GM12801 (cell line): Measurements from ENCODE around the gene GADD45A.

ENCODE experiments used
- CTCF ChIP-seq: IDR thresholded peaks from one replicate; pipeline ENCODE4 v1.5.1; 2011; ENCODE audit warnings: control low read depth; ENCODE audit not compliant: insufficient read length; ENCODE audit errors: extremely low read depth

The GADD45A gene

GRCh38 chr1:67647036-67647798, 37.8 kb upstream of the GADD45A start:
- no peak for TF ChIP-seq CTCF

- no peak for TF ChIP-seq CTCF
Observed at GRCh38 chr1:67647814-67648358, 37.1 kb upstream of the GADD45A start.

GRCh38 chr1:67648582-67649326, 36.2 kb upstream of the GADD45A start:
- TF ChIP-seq CTCF, result no peak

GRCh38 chr1:67650061-67650460, 34.9 kb upstream of the GADD45A start:
- TF ChIP-seq CTCF, result no peak

GRCh38 chr1:67651031-67651430, 34.0 kb upstream of the GADD45A start:
- no peak for TF ChIP-seq CTCF

GRCh38 chr1:67652800-67653199, 32.2 kb upstream of the GADD45A start:
- TF ChIP-seq CTCF, result no peak

GRCh38 chr1:67653304-67653703, 31.7 kb upstream of the GADD45A start:
- TF ChIP-seq CTCF, result no peak
